ENCODE measurements around the gene CAPZB.
"Not testable (repeated sequence)": the region's sequence is repeated elsewhere in the genome, so short reads cannot be mapped to it uniquely, and the experiment has no call there.

The CAPZB gene

GRCh38 chr1:19485362-19486187 lies at the start of gene CAPZB:
Gene CAPZB, minus strand, starts transcription at chr1:19485539. Its CDS starts 101 bp downstream, at chr1:19485438.
- peak; percentile 20 for DNase-seq

- DNase-seq, result no peak
Measured at GRCh38 chr1:19534281-19534680, 48.9 kb upstream of the CAPZB start.

GRCh38 chr1:19533626-19534025 lies 48.3 kb upstream of the CAPZB start:
- no peak for DNase-seq

GRCh38 chr1:19532519-19532918 lies 47.2 kb upstream of the CAPZB start:
- DNase-seq, result no peak

- DNase-seq, result no peak
Measured at GRCh38 chr1:19529664-19530063, 44.3 kb upstream of the CAPZB start.

GRCh38 chr1:19528438-19528837 lies 43.1 kb upstream of the CAPZB start:
- DNase-seq, result no peak

- DNase-seq, result no peak
Measured at GRCh38 chr1:19525607-19526545, 40.5 kb upstream of the CAPZB start.

GRCh38 chr1:19524791-19525190 lies 39.5 kb upstream of the CAPZB start:
- DNase-seq, result no peak

- not testable (repeated sequence) for DNase-seq
Measured at GRCh38 chr1:19522570-19522969, 37.2 kb upstream of the CAPZB start.

GRCh38 chr1:19521411-19521810 lies 36.1 kb upstream of the CAPZB start:
- DNase-seq, result no peak

- no peak for DNase-seq
Measured at GRCh38 chr1:19517017-19517416, 31.7 kb upstream of the CAPZB start.

- DNase-seq, result no peak
Measured at GRCh38 chr1:19515201-19515600, 29.9 kb upstream of the CAPZB start.

- no peak for DNase-seq
Measured at GRCh38 chr1:19514391-19514831, 29.1 kb upstream of the CAPZB start.

GRCh38 chr1:19512545-19512944 lies 27.2 kb upstream of the CAPZB start:
- no peak for DNase-seq

- DNase-seq, result no peak
Measured at GRCh38 chr1:19511116-19511515, 25.8 kb upstream of the CAPZB start.

- not testable (repeated sequence) for DNase-seq
Measured at GRCh38 chr1:19509647-19510046, 24.3 kb upstream of the CAPZB start.

GRCh38 chr1:19507516-19507915 lies 22.2 kb upstream of the CAPZB start:
- DNase-seq, result no peak

GRCh38 chr1:19505693-19506457 lies 20.5 kb upstream of the CAPZB start:
- no peak for DNase-seq

- DNase-seq, result peak; percentile 11
Measured at GRCh38 chr1:19504796-19505692, 19.7 kb upstream of the CAPZB start.

- DNase-seq, result not testable (repeated sequence)
Measured at GRCh38 chr1:19502284-19502683, 16.9 kb upstream of the CAPZB start.

GRCh38 chr1:19499887-19500286 lies 14.5 kb upstream of the CAPZB start:
- DNase-seq, result not testable (repeated sequence)

- DNase-seq, result not testable (repeated sequence)
Measured at GRCh38 chr1:19497443-19497842, 12.1 kb upstream of the CAPZB start.

Measured in SHP77 treated with DMSO at 0.1 percent for 48 hours (cell line).